ENCODE data around the gene KLK12. TPM values are rescaled to one million over a fixed set of nuclear protein-coding genes. Genes with fewer than 3 reads are reported as not detected.

KLK12 gene
- polyA plus RNA-seq, 3 donors = not detected

DNA sequence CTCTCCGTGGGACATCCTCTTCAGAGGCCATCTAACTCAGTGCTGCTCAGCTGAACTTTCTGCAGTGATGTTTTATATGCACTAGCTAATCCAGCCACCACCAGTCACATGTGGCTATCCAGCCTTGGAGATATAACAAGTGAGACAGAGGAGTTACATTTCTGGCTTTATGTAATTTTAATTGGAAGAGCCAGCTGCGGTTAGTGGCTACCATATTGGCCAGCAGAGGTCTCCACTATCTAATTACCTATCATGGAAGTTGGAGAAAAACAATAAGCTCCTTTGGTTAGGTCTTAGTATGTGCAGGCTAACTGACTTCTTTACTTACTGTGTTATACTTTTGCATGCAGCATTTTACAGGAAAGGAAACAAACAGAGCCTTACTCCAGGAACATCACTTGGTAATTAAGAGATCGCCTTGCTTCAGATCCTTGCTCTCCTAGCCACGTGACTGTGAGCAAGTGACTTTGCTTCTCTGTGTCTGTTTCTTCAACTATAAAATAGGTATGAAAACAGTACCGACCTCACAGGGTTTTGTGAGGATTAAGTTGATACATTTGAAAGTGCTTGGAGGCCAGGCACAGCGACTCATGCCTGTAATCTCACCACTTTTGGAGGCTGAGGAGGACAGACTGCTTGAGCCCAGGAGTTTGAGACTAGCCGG is 13.7 kb downstream of the KLK12 start:
- peak in 3 of 11 donors; percentile 33 to 49 (median 39) for DNase-seq (ENCODE audit: extremely low read depth in 1 of 11, low read depth in 9 of 11, low spot score in 4 of 11)

DNA sequence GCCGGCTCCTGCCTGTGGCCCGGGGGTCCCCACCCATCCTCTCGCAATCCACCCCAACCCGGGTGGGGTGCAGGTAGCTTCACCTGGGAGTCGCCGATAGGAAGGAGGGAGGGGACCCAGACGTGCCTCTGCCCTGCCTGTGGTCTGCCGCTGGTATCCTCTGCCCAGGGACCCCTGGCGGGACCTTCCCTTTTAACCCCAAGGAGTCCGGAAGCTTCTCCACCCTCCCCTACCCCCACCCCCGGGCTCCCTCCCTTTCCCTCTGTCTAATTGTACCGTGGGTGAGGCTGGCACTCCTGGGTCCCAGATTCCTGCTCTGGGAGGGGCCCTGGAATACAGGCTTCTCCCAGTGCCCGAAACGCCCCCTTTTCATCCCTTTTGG is 15.3 kb downstream of the KLK12 start, which contains the start of gene KLK10:
TSS of gene KLK10 (minus strand) at position 166 of the 382 bp plus-strand sequence. CDS start 579 bp downstream, outside the sequence.
- DNase-seq (ENCODE audit: extremely low read depth in 1 of 11, low read depth in 9 of 11, low spot score in 4 of 11) = no peak

DNA sequence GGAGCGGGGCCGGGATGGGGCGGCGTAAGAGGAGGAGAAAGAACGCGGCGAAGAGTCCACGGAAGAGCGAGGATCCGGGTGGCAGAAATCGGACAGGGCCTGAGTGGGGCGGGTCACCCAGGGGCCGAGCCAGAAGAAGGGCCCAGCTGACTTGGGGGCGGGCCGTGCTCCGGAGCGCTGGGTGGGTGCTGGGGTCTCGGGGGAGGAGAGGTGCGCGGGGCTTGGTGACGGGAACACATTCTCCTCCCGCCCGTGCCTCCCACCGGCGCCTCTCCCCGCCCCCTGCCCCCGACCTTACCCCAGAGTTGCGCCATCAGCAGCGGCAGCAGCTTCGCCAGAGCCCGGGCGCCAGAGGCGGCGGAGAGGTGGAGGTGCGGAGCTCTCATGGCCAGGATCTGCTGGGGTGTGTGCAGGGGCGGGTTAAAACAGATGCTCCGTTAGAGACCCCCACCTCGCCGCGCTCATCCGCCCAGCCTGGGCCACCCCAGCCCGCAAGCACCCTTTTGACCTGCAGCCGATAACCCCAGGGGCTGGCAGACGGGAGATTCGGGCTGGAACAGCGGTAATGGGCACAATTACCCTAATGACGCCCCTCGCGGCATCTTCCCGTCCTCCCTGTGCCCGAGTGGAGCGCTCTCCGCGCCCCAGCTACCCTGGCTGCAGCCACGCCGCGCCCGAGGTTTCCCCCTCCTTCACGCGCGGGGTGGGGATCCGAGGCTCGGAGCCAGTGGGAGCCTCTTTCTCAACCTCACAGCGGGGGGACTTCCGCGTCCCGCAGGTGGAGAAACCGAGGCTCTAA is 15.9 kb downstream of the KLK12 start:
- no peak for DNase-seq (ENCODE audit: extremely low read depth in 1 of 11, low read depth in 9 of 11, low spot score in 4 of 11)

DNA sequence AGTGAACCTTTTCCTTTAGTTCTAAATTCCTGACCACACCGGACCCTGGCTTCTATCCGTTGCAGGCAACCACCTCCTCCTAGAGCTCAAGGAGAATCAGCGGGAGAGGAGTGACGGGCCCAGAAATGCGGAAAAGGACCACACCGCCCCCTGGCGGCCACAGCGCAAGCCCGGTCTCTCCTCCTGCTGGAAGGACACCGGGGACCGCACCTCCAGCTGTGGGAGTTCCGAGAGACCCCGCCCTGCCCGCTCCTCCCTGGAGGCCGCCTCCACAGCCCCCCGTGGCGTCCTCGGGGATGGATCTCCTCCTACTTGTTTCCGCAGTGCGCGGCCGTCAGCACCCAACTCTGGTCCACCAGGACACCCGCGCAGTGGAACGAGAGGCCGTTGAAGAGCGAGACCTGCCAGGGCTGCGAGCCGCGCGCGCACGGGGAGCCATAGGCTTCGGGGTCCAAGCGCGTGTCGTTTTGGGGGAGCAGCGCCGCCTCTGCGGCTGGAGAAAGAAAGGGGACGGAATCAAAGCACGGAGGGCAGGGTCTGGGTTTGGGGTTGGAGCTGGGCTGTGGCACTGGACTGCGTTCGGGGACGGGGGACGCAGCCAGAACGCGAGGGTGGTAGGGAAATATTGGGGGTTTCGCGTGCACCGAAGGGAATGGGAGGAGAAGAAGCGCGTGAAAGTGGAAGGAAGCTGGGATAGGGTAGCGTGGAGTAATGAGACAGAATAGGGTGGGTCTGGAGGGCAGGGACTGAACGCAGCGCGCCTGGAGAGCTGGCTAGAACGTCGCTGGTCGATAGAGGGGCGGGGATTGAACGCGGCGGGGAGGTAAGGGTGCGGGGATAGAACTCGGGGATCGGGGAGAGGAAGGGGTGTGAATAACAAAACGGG is 17.8 kb downstream of the KLK12 start:
- DNase-seq (ENCODE audit: extremely low read depth in 1 of 11, low read depth in 9 of 11, low spot score in 4 of 11) = peak in 6 of 11 donors; percentile 52 to 70 (median 56)

DNA sequence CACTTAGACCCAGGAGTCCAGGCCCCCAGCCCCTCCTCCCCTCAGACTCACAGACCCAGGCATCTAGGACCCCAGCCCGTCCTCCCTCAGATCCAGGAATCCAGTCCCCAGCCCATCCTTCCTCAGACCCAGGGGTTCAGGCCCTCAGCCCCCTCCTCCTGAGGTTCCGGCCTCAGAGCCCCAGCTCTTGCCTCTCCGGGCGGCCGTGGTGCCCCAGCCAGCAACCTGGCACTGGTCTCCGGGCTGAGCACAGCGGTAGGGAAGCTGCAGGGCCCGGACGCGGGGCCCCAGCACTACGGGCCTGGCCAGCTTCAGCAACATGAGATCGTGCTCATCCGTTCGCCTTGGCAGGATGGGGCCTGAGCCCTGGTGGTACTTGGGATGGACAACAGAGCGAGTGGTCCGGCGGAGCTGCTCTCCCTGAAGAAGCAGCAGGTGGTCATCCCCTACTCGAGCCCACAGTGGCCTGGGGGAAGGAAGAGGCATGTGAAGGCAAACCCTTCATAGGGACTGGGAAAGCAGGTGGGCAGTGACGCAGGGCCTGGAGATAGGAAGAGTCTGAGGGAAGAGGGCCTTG is 19.0 kb downstream of the KLK12 start:
- no peak for DNase-seq (ENCODE audit: extremely low read depth in 1 of 11, low read depth in 9 of 11, low spot score in 4 of 11)

DNA sequence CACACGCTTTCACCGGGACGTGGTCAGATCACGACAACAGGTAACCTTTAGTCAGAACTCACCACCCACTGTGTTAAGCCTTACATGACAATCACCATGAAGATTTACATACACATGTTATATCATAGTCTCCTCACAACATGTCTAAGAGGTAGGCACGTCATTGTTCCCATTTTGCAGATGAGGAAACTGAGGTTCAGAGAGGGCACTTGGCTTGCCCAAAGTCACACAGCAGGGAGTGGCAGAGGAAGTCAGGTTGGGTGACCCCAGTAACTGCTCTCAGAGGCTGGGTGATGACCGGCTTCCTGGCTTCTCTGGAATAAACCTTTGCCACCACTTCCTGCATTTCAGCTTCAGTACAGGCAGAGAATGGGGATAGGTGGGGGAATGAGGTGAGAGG is 20.6 kb downstream of the KLK12 start:
- no peak for DNase-seq (ENCODE audit: extremely low read depth in 1 of 11, low read depth in 9 of 11, low spot score in 4 of 11)

DNA sequence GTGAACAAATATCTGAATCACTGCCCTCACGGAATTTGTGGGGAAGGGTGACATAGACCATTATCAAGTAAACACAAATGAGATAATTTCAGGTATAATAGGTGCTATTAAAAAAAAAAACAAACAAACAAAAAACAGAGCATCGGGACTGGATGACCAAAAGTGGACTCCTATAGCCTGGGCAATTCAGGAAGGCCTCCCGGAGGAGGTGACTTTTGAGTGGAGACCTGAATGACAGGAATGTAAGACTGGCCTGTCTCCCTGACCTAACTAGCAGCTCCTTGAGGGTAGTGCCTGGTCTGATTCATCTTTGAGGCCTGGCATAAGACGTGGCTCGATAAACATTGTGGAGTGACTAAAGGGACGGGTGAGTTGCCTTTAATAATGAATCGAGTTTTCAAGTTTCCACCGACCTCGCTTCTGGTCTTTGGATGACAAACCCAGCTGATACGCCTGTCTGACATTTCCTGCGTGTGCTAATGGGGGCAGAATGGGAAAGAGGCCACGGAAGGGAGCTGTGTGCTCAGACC is 22.1 kb downstream of the KLK12 start:
- no peak for DNase-seq (ENCODE audit: extremely low read depth in 1 of 11, low read depth in 9 of 11, low spot score in 4 of 11)

DNA sequence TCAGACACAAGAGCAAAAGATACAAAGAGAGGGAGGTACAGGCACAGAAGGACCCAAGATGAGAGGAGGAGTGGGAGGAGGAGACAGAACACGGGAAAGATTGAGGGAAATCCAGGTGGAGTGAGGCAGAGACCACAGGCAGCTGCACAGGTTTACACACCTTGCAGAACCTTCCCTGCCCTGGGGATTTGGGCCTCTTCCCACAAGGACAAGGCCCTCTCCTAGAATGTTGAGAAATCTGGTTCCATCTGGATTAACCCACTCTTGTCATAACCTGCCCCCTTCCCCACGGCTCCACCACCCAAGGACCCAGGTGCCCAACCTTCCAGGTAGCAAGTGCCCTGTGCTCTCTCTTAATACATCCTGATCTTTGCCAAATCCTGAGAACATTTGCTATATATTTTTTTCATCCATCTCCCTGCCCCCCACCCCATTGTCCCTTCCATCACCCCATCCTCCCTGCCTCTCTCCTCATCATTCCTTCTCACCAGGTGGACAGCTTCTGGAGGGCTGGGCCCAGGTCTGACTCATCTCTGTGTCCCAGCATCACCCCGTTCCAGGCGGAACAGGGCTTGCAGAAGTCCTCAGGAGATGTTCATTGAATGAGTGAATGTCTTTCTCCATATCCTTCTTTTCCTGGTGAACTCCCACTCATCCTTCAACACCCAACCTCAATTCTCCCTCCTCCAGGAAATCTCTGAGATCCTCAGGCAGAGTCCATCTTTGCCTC is 24.6 kb downstream of the KLK12 start:
- no peak for DNase-seq (ENCODE audit: extremely low read depth in 1 of 11, low read depth in 9 of 11, low spot score in 4 of 11)

DNA sequence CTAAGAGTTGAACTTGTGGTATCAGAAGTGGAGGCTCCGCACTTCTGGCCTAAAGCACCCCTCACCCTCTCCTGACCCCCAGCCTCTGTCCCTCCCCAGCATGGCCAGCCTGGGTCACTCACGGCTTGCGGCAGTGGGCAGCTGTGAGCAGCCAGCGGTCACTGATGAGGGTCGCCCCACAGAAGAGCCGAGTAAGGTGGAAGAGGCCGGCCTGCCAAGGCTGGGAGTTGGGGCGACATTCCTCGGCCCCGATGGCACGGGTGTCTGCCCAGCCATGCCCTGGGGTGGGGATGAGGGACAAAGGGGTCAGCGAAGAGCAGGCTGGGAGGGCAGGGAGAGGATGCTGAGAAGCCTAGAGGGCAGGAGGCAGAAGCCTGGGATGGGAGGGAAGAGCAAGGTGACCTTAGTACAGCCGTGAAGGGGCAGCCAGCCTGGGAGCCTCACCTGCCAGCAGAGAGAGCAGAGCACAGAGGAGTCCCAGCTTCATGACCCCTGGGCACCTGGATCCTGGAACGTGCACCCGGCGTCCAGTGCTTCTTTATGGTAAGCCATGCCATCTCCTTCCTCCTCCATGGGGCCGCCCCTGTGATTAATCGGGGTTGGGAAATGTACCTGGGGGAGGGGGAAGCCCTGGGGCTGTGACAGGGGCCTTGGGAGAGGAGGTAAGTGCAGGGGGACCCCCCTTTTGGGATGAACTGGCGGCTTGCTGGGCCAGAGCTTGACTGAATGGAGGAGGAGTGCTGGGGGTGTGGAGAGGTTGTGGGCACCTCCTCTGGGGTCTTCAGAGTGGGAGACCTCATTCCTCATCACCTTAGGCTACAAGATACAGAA is 25.5 kb downstream of the KLK12 start:
- no peak for DNase-seq (ENCODE audit: extremely low read depth in 1 of 11, low read depth in 9 of 11, low spot score in 4 of 11)

DNA sequence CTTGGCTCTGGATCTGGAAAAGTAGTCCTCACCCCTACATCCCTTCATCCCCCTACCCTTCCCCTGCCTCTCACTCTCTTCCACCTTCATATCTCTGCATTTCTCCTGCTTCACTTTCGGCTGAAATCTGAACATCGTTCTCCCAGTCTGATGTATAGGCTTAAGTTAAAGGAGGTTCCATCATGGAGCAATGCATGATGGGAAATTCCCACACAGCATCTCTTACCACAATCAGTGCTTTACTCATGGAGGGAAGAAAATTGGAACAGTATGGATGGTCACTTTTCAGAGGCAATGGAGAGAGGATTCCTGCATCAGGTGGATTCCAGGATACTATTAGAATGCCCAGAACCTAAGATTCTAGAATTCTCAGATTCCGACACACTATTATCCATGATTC is 27.3 kb downstream of the KLK12 start:
- DNase-seq (ENCODE audit: extremely low read depth in 1 of 11, low read depth in 9 of 11, low spot score in 4 of 11) = no peak

DNA sequence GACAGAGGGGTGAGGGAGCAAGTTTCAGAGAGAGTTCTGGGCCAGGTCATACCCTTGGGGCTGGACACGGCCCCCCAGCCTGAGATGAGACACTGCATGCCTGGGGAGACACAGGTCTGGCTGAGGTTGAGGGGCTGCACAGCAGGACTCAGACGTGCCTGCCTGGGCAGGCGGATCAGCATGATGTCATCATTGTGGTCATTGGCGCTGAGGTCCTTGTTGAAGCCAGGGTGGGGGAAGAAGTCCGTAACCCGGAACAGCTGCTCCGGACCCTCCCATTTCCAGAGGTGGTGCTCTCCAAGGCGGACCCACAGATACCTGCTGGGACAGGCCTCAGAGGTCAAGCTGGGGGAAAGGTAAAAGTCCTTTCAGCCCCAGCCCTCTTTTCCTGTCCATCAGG is 28.4 kb downstream of the KLK12 start:
- DNase-seq (ENCODE audit: extremely low read depth in 1 of 11, low read depth in 9 of 11, low spot score in 4 of 11) = no peak

DNA sequence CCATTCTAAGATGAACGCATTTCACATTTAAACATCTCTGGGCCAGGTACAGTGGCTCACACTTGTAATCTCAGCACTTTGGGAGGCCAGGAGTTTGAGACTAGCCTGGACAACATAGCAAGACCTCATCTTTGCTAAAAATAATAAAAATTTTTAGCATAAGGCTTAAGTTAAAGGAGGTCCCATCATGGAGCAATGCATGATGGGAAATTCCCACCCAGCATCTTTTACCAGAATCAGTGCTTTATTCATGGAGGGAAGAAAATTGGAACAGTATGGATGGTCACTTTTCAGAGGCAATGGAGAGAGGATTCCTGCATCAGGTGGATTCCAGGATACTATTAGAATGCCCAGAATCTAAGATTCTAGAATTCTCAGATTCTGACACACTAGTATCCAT is 29.6 kb downstream of the KLK12 start:
- DNase-seq (ENCODE audit: extremely low read depth in 1 of 11, low read depth in 9 of 11, low spot score in 4 of 11) = no peak

DNA sequence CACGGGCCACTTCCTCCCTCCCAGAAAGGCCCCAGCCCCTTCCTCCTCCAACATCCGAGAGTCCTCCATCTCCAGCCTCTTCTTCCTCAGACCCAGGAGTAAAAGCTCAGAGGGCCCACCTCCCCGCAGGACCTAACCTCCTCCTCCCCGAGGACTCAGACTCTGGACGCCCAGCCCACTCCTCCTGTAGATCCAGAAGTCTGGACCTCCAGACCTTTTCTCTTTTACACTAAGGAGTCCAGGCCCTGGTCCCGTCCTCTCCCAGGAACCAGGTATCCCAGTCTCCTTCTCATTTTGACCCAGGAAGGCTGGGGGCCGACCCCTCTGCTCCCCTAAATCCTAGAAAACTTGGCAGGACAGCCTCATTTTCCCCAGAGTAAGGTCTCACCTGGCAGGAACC is 31.5 kb downstream of the KLK12 start:
- no peak for DNase-seq (ENCODE audit: extremely low read depth in 1 of 11, low read depth in 9 of 11, low spot score in 4 of 11)

DNA sequence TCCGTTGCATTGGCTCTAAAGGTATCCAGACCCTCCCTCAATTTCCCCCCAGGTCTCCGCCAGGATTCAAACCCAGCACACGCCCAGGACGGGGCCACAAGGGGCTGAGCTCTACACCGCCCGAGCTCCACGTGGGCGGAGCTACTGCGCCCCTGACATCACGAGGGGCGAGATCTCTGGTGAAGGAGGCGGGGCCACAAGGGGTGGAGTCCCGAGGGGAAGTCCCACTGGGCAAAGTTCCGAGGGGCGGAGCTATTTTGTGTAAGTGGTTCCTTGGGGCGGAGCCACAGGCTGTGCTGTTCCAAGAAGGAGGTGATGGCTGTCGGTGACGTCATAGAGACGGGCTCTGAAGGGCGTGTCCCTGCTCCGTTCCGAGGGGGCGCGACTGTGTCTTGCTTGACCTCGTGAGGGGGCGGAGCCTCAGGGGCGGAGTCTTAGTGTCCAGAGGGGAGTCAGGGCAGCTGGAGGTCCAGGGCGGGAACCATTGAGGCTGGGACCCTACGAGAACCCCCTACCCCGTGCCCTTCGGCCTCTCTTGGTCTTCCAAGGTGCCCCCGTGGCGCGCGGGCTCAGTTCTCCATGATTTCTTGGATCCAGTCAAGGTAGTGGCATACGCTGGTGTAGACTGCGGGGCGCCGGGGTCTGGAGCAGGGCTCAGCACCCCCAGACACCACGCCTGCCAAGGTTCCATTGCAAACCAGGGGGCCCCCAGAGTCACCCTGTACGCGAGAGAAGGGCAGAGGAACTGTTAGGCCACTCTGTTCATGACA is 32.1 kb downstream of the KLK12 start:
- peak in 4 of 11 donors; percentile 22 to 44 (median 40) for DNase-seq (ENCODE audit: extremely low read depth in 1 of 11, low read depth in 9 of 11, low spot score in 4 of 11)

DNA sequence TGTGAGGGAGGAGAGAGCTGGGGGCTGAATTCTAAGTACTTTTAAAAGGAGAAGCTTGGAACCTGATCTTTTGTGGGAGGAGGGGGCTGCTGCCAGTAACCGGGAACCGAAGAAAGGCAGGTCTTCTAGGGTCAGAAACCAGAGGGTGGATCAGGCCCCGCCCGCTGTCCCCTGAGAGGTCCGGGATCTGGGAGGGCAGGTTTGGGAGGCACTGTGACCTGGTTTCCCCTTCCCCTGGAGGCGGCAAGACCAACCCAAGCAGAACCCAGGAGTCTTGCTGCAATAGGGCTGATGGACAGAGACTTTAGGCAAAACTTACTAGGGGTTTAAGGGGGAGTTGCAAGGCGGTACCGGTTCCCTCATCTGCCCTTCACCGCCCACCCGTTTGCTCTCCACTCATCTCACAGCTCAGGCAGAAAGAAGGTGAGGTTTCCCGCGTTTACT is 32.7 kb downstream of the KLK12 start:
- peak in 5 of 11 donors; percentile 25 to 63 (median 47) for DNase-seq (ENCODE audit: extremely low read depth in 1 of 11, low read depth in 9 of 11, low spot score in 4 of 11)

DNA sequence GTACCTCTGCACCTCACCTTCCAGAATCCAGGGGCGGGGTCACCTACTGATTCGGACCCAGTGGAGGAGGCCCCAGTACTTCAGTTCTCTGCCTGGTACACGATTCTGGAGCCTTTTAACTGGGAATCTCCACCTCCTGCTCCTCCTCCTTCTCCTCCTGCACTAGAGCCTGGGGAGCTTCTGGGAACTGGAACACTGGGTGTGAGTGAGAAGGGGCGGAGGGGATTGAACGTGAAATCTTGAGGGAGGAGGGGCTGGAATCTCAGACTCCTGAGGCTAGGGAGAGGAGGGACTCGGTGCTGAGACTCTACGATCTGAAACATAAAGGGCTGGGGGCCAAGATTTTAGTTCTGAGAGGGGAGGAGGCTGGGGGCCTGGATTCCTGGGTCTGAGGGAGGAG is 33.3 kb downstream of the KLK12 start, which contains the start of gene KLK8:
TSS of gene KLK8 (minus strand) at position 90 of the 400 bp plus-strand sequence. CDS start 437 bp downstream, outside the sequence.
- peak in 1 of 11 donors; percentile 47 for DNase-seq (ENCODE audit: extremely low read depth in 1 of 11, low read depth in 9 of 11, low spot score in 4 of 11)

DNA sequence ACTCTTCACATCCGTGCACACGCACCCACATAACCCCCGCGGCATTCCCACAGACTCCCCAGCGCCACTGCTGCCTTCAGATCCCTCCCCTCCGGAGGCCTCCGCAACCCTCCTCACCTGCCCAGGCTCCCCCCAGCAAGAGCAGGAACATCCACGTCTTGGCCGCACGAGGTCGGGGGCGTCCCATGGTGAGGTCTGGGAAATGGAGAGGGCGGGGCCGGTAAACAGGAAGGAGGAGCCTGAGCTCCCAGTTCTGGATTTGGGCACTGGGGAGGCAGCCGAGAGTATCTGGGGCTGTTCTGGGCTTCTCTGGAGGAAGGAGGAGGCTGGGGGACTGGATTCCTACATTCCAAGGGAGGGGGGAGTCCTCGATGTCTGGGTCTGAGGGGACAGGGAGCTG is 33.8 kb downstream of the KLK12 start:
- DNase-seq (ENCODE audit: extremely low read depth in 1 of 11, low read depth in 9 of 11, low spot score in 4 of 11) = no peak
